Omental fat pad (tissue), 4 donors: Measurements from ENCODE around the gene MAFG. TPM values are rescaled to one million over a fixed set of nuclear protein-coding genes. Genes with fewer than 3 reads are reported as not detected.

Source experiments
- ATAC-seq: fragments of 150-250 bp; one replicate; pipeline ENCODE4 v1.9.1; 2016; ENCODE audit warnings: mild to moderate bottlenecking, moderate library complexity; ENCODE audit not compliant: low FRiP score
- DNase-seq: peaks from one replicate; pipeline ENCODE4 v3.0.0-alpha.2; 2019; ENCODE audit warnings: low spot score
- CTCF ChIP-seq, 3 donors: fragments of 450-650 bp; IDR thresholded peaks; one replicate each; pipeline ENCODE4 v1.5.1; 2016 to 2017; ENCODE audit warnings: antibody characterized with exemption in 3 of 3, mild to moderate bottlenecking in 3 of 3, moderate library complexity in 2 of 3
- total RNA-seq, 4 donors: library from RNA; depleted of rRNA; stranded (reverse); fragments of >200 nt; gene quantifications; one replicate each; pipeline ENCODE4 v1.1.0, GENCODE V29; 2016

The MAFG gene
- total RNA-seq = 10 to 100 TPM; 22.2 to 31.5 (median 25.6) TPM

- ATAC-seq = peak; percentile 49
- no peak for TF ChIP-seq CTCF (IDR thresholded peaks at IDR 0.05)
- peak; percentile 87 for DNase-seq
These were observed at the start of gene MAFG for GRCh38 chr17:81927653-81928543. Gene MAFG (minus strand): TSS chr17:81927735. CDS start chr17:81923185, 4,550 bp downstream.

- ATAC-seq = peak; percentile 21
- no peak for TF ChIP-seq CTCF (IDR thresholded peaks at IDR 0.05)
- no peak for DNase-seq
These were observed 49.0 kb upstream of the MAFG start for GRCh38 chr17:81976332-81977210.

- no peak for TF ChIP-seq CTCF (IDR thresholded peaks at IDR 0.05)
- ATAC-seq (no peak), DNase-seq (no peak)
These were observed 45.9 kb upstream of the MAFG start for GRCh38 chr17:81973432-81973831.

- DNase-seq (no peak), ATAC-seq (no peak)
- no peak for TF ChIP-seq CTCF (IDR thresholded peaks at IDR 0.05)
These were observed 41.6 kb upstream of the MAFG start for GRCh38 chr17:81968850-81969812.

GRCh38 chr17:81968396-81968745, 40.8 kb upstream of the MAFG start:
- no peak for TF ChIP-seq CTCF (IDR thresholded peaks at IDR 0.05)
- DNase-seq = no peak
- ATAC-seq = no peak
